Muscle of leg (tissue), 11 donors: ENCODE results near the gene SPTAN1. TPM values are rescaled to one million over a fixed set of nuclear protein-coding genes. Genes with fewer than 3 reads are reported as not detected.
A peak's percentile ranks its signal among the peaks of the same experiment; 100 is the strongest.

ENCODE experiments used
- DNase-seq: peaks from one replicate; pipeline ENCODE4 v3.0.0; 2013
- H3K27ac ChIP-seq: one replicate; pipeline ENCODE4 v1.5.1; 2013; ENCODE audit warnings: mild to moderate bottlenecking, low read length, control low read depth
- H3K27me3 ChIP-seq: one replicate; pipeline ENCODE4 v1.6.1; 2013; ENCODE audit warnings: low read length; ENCODE audit not compliant: control insufficient read depth, insufficient read depth
- H3K36me3 ChIP-seq: one replicate; pipeline ENCODE4 v1.6.1; 2013; ENCODE audit warnings: low read length; ENCODE audit not compliant: control insufficient read depth, insufficient read depth
- H3K4me1 ChIP-seq: one replicate; pipeline ENCODE4 v1.6.1; 2013; ENCODE audit warnings: low read length; ENCODE audit not compliant: control insufficient read depth, insufficient read depth
- H3K4me3 ChIP-seq: one replicate; pipeline ENCODE4 v1.5.1; 2013; ENCODE audit warnings: low read length, control low read depth
- H3K9me3 ChIP-seq: replicated peaks from 2 replicates; pipeline ENCODE4 v1.6.1; 2013; ENCODE audit warnings: low read depth, low read length; ENCODE audit not compliant: control insufficient read depth
- WGBS: methylation state at CpG from one replicate; pipeline ENCODE4 v1.1.5; 2013; ENCODE audit warnings: missing lambda C conversion rate; ENCODE audit not compliant: insufficient coverage; 5-methylcytosine and 5-hydroxymethylcytosine counted together
- polyA plus RNA-seq, 8 donors: library from polyadenylated mRNA; unstranded; fragments of 120-200 nt; gene quantifications; one replicate each; pipeline versions ENCODE4 v1.2.1 to v1.2.3, GENCODE V29; 2013; ENCODE audit warnings: inconsistent platforms in 1 of 8, low replicate concordance in 1 of 8; ENCODE audit not compliant: insufficient read length in 8 of 8, insufficient read depth in 1 of 8
- total RNA-seq: library from RNA; stranded (reverse); fragments of 120-200 nt; gene quantifications from one replicate; pipeline ENCODE4 v1.2.4, GENCODE V29; 2013

The SPTAN1 gene
- total and polyA plus RNA-seq, 9 donors, result 227 to 384 (median 302) TPM

DNA sequence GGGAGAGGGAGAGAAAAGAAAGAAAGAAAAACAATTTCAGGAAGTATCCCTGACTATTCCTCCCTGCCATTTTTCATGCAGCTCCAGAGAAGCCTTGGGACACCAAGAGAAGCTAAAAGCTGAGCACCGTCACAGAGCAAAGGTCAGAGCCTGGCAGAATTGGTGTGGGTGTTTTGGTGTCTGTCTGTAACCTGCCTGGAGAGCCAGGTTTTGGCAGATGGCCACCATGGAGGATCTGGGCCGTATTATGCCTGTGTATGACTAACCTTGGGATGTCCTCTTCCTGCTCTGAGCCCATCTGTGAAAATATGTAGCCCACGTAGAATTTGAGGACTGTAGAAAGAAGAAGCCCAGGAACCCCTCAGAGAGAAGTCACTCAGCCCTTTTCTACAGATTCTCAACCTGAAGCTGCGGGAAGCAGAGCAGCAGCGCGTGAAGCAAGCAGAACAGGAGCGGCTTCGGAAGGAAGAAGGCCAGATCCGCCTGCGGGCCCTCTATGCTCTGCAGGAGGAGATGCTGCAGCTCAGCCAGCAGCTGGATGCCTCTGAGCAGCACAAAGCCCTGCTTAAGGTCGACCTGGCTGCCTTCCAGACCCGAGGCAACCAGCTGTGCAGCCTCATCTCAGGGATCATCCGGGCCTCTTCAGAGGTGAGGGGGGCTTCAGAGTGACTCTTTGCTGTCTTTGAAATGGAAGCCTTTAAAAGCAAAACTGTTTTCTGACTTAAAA is 29.0 kb upstream of the SPTAN1 start:
- peaks cover 40% of the 10 kb centered on the region for H3K36me3 ChIP-seq
- no peaks in the 10 kb centered on the region for H3K9me3 ChIP-seq
- no peaks in the 10 kb centered on the region for H3K27me3 ChIP-seq
- H3K4me3 ChIP-seq, result no peak overlapping the region
- no peak overlapping the region for H3K27ac ChIP-seq
- peaks cover 7% of the 10 kb centered on the region for H3K4me1 ChIP-seq
- peak; percentile 81 for DNase-seq
- WGBS, result 8% methylated on average over 13 of the region's 13 CpGs

- no CpG with 5 or more reads among the region's 2 CpGs for WGBS
- Histone ChIP-seq H3K4me1 (peaks cover 7% of the 10 kb centered on the region), H3K4me3 (no peak overlapping the region), H3K9me3 (no peaks in the 10 kb centered on the region), H3K27me3 (no peaks in the 10 kb centered on the region), H3K36me3 (peaks cover 64% of the 10 kb centered on the region), H3K27ac (no peak overlapping the region)
- DNase-seq, result no peak
Observed at GRCh38 chr9:128526720-128527119, 25.7 kb upstream of the SPTAN1 start.

DNA sequence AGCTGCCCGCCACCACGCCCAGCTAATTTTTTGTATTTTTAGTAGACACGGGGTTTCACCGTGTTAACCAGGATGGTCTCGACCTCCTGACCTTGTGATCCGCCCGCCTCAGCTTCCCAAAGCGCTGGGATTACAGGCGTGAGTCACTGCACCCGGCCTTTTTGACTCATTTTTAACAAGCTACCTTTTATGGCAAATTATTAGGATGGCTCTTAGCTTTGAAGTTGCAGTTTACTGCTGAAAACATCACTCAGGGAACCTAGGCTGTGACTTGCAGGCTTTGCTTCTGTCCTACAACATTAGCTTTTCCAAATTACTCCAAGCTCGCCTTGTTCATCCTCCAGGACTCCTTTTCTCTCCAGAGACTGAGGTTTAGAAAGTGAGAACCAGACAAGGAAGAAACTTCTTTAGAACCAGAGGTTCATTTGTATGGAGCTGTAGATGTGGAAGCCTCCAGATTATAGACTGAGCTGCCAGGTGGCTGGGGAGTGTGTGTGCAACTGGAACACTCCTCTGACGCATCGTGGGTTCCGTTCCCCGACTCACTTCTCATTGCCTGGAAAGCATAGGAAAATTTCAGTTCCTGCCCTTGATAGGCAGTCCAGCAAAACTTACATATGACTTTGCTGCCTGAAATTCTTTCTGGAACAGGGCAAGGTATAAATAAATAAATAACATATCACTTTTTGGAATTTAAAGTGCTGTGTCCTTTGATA is 23.8 kb upstream of the SPTAN1 start:
- no peak for DNase-seq
- Histone ChIP-seq H3K4me1 (peaks cover under 1% of the 10 kb centered on the region), H3K27ac (no peak overlapping the region), H3K9me3 (no peaks in the 10 kb centered on the region), H3K27me3 (no peaks in the 10 kb centered on the region), H3K4me3 (no peak overlapping the region), H3K36me3 (peaks cover 63% of the 10 kb centered on the region)
- WGBS, result 94% methylated on average over 4 of the region's 15 CpGs

GRCh38 chr9:128529191-128529590 is 23.2 kb upstream of the SPTAN1 start:
- Histone ChIP-seq H3K9me3 (no peaks in the 10 kb centered on the region), H3K4me3 (no peak overlapping the region), H3K4me1 (no peaks in the 10 kb centered on the region), H3K27ac (no peak overlapping the region), H3K27me3 (no peaks in the 10 kb centered on the region), H3K36me3 (peaks cover 69% of the 10 kb centered on the region)
- 74% methylated on average over 4 of the region's 4 CpGs for WGBS
- no peak for DNase-seq

DNA sequence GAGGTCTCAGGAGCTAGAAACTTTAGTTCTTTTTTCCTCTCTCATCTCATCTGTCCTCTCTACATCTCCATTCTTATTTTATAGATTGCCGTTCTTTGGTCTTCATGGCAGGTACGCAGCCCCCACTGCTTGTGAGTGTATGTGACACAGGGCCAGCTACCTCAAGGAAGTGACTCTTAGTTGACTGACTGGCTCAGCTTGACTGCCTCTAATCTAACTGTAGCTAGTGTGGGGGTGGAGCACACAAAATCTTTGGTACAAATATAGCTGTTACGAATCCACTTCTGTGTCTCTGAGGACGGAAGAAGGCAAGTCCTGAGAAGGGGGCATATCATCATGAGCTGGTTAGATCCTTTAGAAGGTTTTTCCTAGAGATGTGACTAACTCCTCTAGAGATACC is 19.8 kb upstream of the SPTAN1 start:
- DNase-seq, result no peak
- no peak overlapping the region for H3K27ac ChIP-seq
- H3K4me1 ChIP-seq, result no peaks in the 10 kb centered on the region
- no peaks in the 10 kb centered on the region for H3K9me3 ChIP-seq
- no CpG with 5 or more reads among the region's 4 CpGs for WGBS
- peaks cover 64% of the 10 kb centered on the region for H3K36me3 ChIP-seq
- no peak overlapping the region for H3K4me3 ChIP-seq
- H3K27me3 ChIP-seq, result no peaks in the 10 kb centered on the region

GRCh38 chr9:128540634-128541360 is 11.6 kb upstream of the SPTAN1 start:
- no peak overlapping the region for H3K27ac ChIP-seq
- no peaks in the 10 kb centered on the region for H3K9me3 ChIP-seq
- 33% methylated on average over 1 of the region's 3 CpGs for WGBS
- no peak for DNase-seq
- H3K27me3 ChIP-seq, result no peaks in the 10 kb centered on the region
- no peaks in the 10 kb centered on the region for H3K4me1 ChIP-seq
- H3K4me3 ChIP-seq, result no peak overlapping the region
- H3K36me3 ChIP-seq, result peaks cover 70% of the 10 kb centered on the region

DNA sequence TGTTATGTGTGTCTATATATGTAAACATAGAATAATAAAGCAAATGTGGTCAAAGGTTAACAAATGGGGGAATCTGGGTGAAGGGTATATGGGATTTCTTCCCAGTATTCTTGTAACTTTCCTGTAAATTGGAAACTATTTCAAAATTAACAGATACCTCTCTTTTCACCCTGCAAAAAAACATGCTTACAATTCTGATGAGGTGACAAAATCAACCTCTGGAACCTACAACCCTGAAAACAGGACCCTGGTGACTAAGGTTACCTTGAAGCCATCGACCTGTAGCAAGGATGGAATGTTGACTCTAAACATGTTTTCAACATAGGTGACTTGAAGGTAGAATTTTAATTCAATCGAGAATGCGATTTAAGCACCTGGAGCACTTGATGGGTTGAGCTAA is 5.9 kb upstream of the SPTAN1 start:
- no peaks in the 10 kb centered on the region for H3K27me3 ChIP-seq
- peaks cover 21% of the 10 kb centered on the region for H3K4me1 ChIP-seq
- 87% methylated on average over 2 of the region's 3 CpGs for WGBS
- peaks cover 19% of the 10 kb centered on the region for H3K36me3 ChIP-seq
- H3K27ac ChIP-seq, result no peak overlapping the region
- no peak overlapping the region for H3K4me3 ChIP-seq
- H3K9me3 ChIP-seq, result no peaks in the 10 kb centered on the region
- no peak for DNase-seq

DNA sequence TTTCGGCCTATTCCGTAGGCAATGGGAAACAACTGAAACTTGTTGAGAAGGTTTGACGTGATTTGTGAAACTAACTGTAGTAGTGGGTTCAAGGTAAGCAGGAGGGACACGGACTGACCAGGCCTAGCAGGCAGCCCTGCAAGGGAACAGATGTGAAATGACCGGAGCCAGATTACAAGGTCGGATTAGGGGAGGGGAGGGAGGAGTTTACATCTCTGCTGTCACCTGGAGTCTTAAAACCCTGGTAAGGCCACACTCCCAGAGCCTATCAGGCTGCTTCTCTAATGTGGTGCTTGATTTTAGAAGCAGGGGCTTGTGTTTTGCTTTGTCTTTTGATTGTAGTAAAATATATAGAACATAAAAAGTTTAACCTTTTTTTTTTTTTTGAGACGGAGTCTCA is 3.5 kb upstream of the SPTAN1 start:
- DNase-seq, result no peak
- no peaks in the 10 kb centered on the region for H3K9me3 ChIP-seq
- peaks cover 25% of the 10 kb centered on the region for H3K4me1 ChIP-seq
- H3K27me3 ChIP-seq, result no peaks in the 10 kb centered on the region
- no peak overlapping the region for H3K27ac ChIP-seq
- WGBS, result 82% methylated on average over 4 of the region's 7 CpGs
- H3K36me3 ChIP-seq, result no peaks in the 10 kb centered on the region
- H3K4me3 ChIP-seq, result no peak overlapping the region

GRCh38 chr9:128550226-128550625 is 2.2 kb upstream of the SPTAN1 start:
- Histone ChIP-seq H3K4me1 (peaks cover 37% of the 10 kb centered on the region), H3K9me3 (no peaks in the 10 kb centered on the region), H3K27ac (peak overlapping the region; percentile 91), H3K4me3 (no peak overlapping the region), H3K27me3 (no peaks in the 10 kb centered on the region), H3K36me3 (peaks cover 2% of the 10 kb centered on the region)
- peak; percentile 15 for DNase-seq
- no CpG with 5 or more reads among the region's 2 CpGs for WGBS
